HepG2 (cell line): ENCODE results near the gene C22orf15.

ENCODE experiments used
- POLR2AphosphoS5 ChIP-seq: IDR thresholded peaks from 2 replicates; pipeline ENCODE4 v1.6.1; 2012; ENCODE audit warnings: low read depth, low read length
- ZKSCAN1 ChIP-seq: fragments of 150-350 bp; IDR thresholded peaks from 2 replicates; pipeline ENCODE4 v1.6.1; 2014; ENCODE audit warnings: low read length
- ZNF564 ChIP-seq: sonication (generic); formaldehyde crosslinking; IDR thresholded peaks from 2 replicates; pipeline ENCODE4 v1.8.1; 2023; ENCODE audit warnings: mild to moderate bottlenecking, missing genetic modification reagents

- TF ChIP-seq ZKSCAN1, result no peak
- no peak for TF ChIP-seq ZNF564 (CRISPR knock-in tag)
- no peak for TF ChIP-seq POLR2AphosphoS5
Observed at GRCh38 chr22:23800297-23801237, 37.8 kb downstream of the C22orf15 start.
